GM19463 (cell line): ENCODE results near the gene STPG2.

Experiments
- ATAC-seq: cut with Tn5 transposase; IDR thresholded peaks from one replicate; pipeline ENCODE4 v1.9.1; 2021; ENCODE audit warnings: mild to moderate bottlenecking, moderate library complexity; ENCODE audit not compliant: unreplicated experiment

STPG2 gene

GRCh38 chr4:97836662-97837061 lies 306.6 kb downstream of the STPG2 start:
- ATAC-seq: no peak

- ATAC-seq: no peak
Observed at GRCh38 chr4:97828646-97829045, 314.6 kb downstream of the STPG2 start.

DNA sequence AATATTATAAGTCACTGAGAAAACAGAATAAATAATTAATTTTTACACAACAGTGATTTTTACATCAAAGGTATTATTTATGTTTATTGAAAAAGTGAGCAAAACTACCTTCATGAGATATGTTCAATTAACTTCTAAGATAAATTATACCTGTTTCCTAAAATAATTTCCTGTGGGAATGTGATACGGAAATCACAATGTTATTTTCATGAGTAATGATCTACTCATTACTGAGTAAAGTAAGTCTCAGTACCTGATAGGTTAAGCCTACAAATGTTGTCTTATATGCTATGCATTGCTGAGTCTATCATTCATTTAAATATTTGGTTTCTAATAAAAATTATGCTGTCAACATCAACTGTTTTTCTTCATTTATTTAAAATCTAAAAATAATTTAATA lies 324.0 kb downstream of the STPG2 start:
- ATAC-seq: no peak

GRCh38 chr4:97812768-97813167 lies 330.5 kb downstream of the STPG2 start:
- no peak for ATAC-seq

- ATAC-seq: no peak
Observed at GRCh38 chr4:97786306-97786920, 356.9 kb downstream of the STPG2 start.

DNA sequence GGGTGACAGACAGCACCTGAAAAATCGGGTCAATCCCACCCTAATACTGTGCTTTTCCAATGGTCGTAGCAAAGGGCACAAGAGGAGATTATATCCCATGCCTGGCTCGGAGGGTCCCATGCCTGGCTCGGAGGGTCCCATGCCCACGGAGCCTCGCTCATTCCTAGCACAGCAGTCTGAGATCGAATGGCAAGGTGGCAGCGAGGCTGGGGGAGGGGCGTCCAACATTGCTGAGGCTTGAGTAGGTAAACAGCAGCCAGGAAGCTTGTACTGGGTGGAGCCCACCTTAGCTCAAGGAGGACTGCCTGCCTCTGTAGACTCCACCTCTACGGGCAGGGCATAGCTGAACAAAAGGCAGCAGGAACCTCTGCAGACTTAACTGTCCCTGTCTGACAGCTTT lies 365.1 kb downstream of the STPG2 start:
- ATAC-seq: no peak

GRCh38 chr4:97774347-97774989 lies 368.8 kb downstream of the STPG2 start:
- no peak for ATAC-seq

GRCh38 chr4:97770222-97770621 lies 373.1 kb downstream of the STPG2 start:
- no peak for ATAC-seq

GRCh38 chr4:97762115-97762512 lies 381.2 kb downstream of the STPG2 start:
- ATAC-seq: no peak

GRCh38 chr4:97761445-97762114 lies 381.7 kb downstream of the STPG2 start:
- no peak for ATAC-seq

GRCh38 chr4:97759785-97760184 lies 383.5 kb downstream of the STPG2 start:
- no peak for ATAC-seq

- ATAC-seq: no peak
Observed at GRCh38 chr4:97752599-97752998, 390.7 kb downstream of the STPG2 start.

DNA sequence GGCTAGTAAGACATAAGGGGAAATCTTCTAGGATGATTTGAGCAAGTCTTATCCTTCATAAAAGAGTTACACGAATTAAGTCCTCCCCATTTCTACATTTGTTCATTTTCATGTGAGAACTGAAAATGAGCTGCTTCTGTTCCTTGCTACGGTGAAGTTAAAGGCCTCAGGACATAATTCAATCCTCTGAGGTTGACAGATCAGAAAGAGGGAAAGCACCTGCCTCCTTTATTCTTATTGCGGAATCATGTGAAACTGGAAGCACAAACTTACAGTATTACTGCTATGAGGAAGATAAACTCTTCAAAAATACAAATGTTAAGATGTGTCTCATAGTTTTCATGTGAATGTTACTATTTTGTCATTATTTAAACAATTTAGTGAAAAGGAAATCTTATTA lies 395.3 kb downstream of the STPG2 start:
- no peak for ATAC-seq

DNA sequence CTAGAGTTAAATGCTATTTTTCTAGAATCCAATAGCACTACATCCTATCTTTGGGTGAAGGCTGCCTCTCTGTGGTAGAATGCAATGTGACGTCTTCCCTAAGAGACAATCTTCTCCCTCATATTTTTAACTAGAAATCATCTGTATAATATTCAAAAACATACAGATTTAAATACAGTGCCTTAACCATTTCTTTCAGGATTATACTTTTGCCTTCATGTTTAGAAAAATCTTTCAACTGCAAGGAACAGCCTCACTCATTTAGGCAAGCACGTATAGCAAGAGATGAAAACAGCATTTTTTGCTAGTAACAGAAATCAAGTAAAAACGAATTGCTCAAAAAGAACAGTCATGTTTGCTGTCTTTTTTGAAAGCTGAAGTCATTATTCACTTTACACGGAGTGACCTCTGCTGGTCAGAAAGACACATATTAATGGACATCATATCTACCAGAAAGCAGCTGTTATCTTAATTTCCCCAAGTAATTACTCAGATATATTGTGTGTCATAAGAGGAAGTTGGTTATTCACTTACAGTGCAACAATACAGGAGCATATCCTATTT lies 422.3 kb downstream of the STPG2 start:
- ATAC-seq: no peak

- no peak for ATAC-seq
Observed at GRCh38 chr4:97691111-97691605, 452.1 kb downstream of the STPG2 start.

DNA sequence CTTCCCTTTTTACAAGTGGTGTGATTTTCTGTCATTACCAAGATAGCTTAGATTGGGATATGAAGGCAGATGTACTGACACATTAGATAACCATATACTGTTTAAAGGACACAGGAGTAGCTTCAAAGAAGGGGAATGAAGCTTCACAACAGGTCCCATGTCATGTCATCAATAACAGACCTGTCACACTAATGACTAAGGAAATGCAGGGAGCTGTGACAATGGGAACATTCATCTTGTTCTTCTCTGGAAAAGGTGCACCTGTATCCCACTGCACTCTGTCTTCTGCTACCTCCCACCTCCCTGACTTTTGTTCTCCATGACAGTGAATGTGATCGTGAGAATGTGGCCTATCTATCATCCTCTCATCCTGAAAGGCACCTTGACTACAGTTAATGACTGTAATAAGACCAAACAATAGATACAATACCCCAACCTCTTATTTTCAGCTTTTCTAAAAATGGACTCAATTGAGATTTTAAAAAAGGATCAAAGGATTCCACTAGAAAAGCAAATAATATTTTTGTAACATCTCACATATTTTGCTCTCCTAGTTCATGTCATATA lies 472.5 kb downstream of the STPG2 start:
- no peak for ATAC-seq

- no peak for ATAC-seq
Observed at GRCh38 chr4:97665553-97665952, 477.7 kb downstream of the STPG2 start.

DNA sequence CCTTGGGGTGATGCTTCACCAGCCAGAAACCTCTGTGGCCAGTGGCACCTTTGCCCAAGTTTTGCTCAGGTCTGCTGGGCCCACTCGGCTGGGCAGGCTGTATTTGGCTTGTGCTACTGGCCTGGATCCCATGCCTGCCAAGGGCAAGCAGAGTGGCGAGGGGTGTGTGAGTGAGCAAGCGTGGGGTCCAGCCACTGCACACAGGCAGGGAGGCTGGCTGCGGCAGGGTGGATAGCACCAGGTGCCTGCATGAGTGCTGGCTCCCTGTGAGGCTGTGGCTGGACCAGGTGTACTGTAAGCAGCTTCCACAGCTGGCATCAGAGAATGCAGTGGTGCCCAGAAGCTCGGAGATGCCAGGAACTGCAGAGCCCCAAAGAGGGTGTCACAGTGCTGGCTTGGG lies 478.5 kb downstream of the STPG2 start:
- no peak for ATAC-seq

GRCh38 chr4:97662133-97662532 lies 481.1 kb downstream of the STPG2 start:
- no peak for ATAC-seq

- no peak for ATAC-seq
Observed at GRCh38 chr4:97656044-97656720, 487.1 kb downstream of the STPG2 start.

DNA sequence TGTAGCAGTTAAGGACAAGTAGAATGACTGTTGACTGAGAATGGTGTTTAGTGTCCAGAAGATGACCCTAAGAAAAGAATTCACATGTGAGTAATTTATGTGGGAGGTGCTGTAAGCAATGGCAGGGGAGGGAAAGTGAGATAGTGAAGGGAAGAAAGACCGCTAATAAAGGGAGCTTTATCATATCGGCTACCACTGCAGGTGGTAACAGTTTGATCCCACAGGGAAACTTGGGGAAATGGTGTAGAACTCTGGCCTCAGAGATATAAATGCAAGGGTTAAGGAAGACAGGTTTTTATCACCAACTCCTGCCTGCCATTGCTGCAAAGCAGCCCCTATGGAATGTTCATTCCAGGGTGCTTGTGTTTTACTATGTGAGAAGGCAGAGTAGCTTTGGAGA lies 489.6 kb downstream of the STPG2 start:
- no peak for ATAC-seq
